Astrocyte (in vitro differentiated cells and primary cell): ENCODE measurements around the gene UFD1. TPM values are rescaled to one million over a fixed set of nuclear protein-coding genes. Genes with fewer than 3 reads are reported as not detected.

Experiments used
- DNase-seq: peaks from one replicate; pipeline ENCODE4 v3.0.0-alpha.2; 2010; ENCODE audit warnings: low read depth
- FAIRE-seq: peaks from 2 replicates; lab custom pipeline; 2011; peaks lifted over from hg19 to GRCh38; lab: Jason Lieb, UNC
- H2AFZ ChIP-seq: 2 replicates; pipeline ENCODE4 v1.6.0; 2012; ENCODE audit warnings: low read depth, low read length, inconsistent platforms
- H3K27ac ChIP-seq: 2 replicates; pipeline ENCODE4 v1.5.1; 2011; ENCODE audit warnings: low read depth, low read length, inconsistent platforms
- H3K27me3 ChIP-seq: 2 replicates; pipeline ENCODE4 v1.6.0; 2011; ENCODE audit warnings: low read length, inconsistent platforms; ENCODE audit not compliant: insufficient read depth
- H3K36me3 ChIP-seq: 2 replicates; pipeline ENCODE4 v1.5.1; 2011; ENCODE audit warnings: low read length, inconsistent platforms; ENCODE audit not compliant: insufficient read depth
- H3K4me1 ChIP-seq: 2 replicates; pipeline ENCODE4 v1.5.1; 2011; ENCODE audit warnings: low read length, inconsistent platforms; ENCODE audit not compliant: insufficient read depth
- H3K4me2 ChIP-seq: 2 replicates; pipeline ENCODE4 v1.6.0; 2012; ENCODE audit warnings: low read length, inconsistent platforms
- H3K4me3 ChIP-seq: 2 replicates; pipeline ENCODE4 v1.5.1; 2011; ENCODE audit warnings: low read depth, mild to moderate bottlenecking, low read length, inconsistent platforms; ENCODE audit not compliant: insufficient read depth
- H3K79me2 ChIP-seq: 2 replicates; pipeline ENCODE4 v1.6.0; 2012; ENCODE audit warnings: mild to moderate bottlenecking, low read length, inconsistent platforms; ENCODE audit not compliant: insufficient read depth
- H3K9ac ChIP-seq: 2 replicates; pipeline ENCODE4 v1.6.0; 2012; ENCODE audit warnings: mild to moderate bottlenecking, low read length, inconsistent platforms
- H3K9me3 ChIP-seq: 2 replicates; pipeline ENCODE4 v1.5.1; 2012; ENCODE audit warnings: low read depth, mild to moderate bottlenecking, low read length, inconsistent platforms; ENCODE audit not compliant: insufficient read depth
- H4K20me1 ChIP-seq: 2 replicates; pipeline ENCODE4 v1.6.0; 2012; ENCODE audit warnings: low read length, inconsistent platforms; ENCODE audit not compliant: insufficient read depth
- H3K27ac Mint-ChIP-seq: one replicate; pipeline ENCODE4 v1.8.0; 2021; ENCODE audit warnings: mild to moderate bottlenecking, mixed read lengths; ENCODE audit not compliant: unreplicated experiment
- H3K27me3 Mint-ChIP-seq: one replicate; pipeline ENCODE4 v1.8.0; 2021; ENCODE audit warnings: low read depth, mixed read lengths; ENCODE audit not compliant: unreplicated experiment
- H3K36me3 Mint-ChIP-seq: one replicate; pipeline ENCODE4 v1.8.0; 2021; ENCODE audit warnings: low read depth, mixed read lengths; ENCODE audit not compliant: unreplicated experiment
- H3K4me1 Mint-ChIP-seq: one replicate; pipeline ENCODE4 v1.8.0; 2021; ENCODE audit warnings: low read depth, mixed read lengths; ENCODE audit not compliant: unreplicated experiment
- H3K4me3 Mint-ChIP-seq: one replicate; pipeline ENCODE4 v1.8.0; 2021; ENCODE audit warnings: mild to moderate bottlenecking, moderate library complexity, mixed read lengths; ENCODE audit not compliant: unreplicated experiment
- H3K9me3 Mint-ChIP-seq: one replicate; pipeline ENCODE4 v1.8.0; 2021; ENCODE audit warnings: mild to moderate bottlenecking, mixed read lengths; ENCODE audit not compliant: unreplicated experiment
- CTCF ChIP-seq: IDR thresholded peaks from 2 replicates; pipeline ENCODE4 v1.5.1; 2011; ENCODE audit warnings: low read depth, mild to moderate bottlenecking, inconsistent platforms, low read length, moderate library complexity; ENCODE audit not compliant: insufficient read depth
- EZH2 ChIP-seq: IDR thresholded peaks from 2 replicates; pipeline ENCODE4 v1.6.1; 2012; ENCODE audit warnings: mild to moderate bottlenecking, low read length, inconsistent platforms; ENCODE audit not compliant: insufficient read depth
- total RNA-seq: library from RNA; stranded (reverse); gene quantifications from 2 replicates; pipeline ENCODE4 v1.2.1, GENCODE V29; 2021

The UFD1 gene
- total RNA-seq, 1 donor from 2014 or later, result 105 TPM

GRCh38 chr22:19503869-19504268 is 24.9 kb upstream of the UFD1 start:
- no peak for FAIRE-seq

GRCh38 chr22:19503367-19503766 is 24.4 kb upstream of the UFD1 start:
- Mint-ChIP-seq H3K4me3 (no peak overlapping the region), H3K9me3 (no peaks in the 10 kb centered on the region), H3K27me3 (peaks cover 21% of the 10 kb centered on the region), H3K27ac (no peak overlapping the region), H3K36me3 (peaks cover 2% of the 10 kb centered on the region), H3K4me1 (no peaks in the 10 kb centered on the region)
- H3K4me2 ChIP-seq, result no peak overlapping the region
- no peak overlapping the region for H3K9ac ChIP-seq
- FAIRE-seq, result no peak
- no peak overlapping the region for H2AFZ ChIP-seq
- H3K36me3 ChIP-seq, result no peaks in the 10 kb centered on the region
- H3K27me3 ChIP-seq, result no peaks in the 10 kb centered on the region
- no peak for TF ChIP-seq CTCF
- no peak for TF ChIP-seq EZH2
- no peaks in the 10 kb centered on the region for H3K9me3 ChIP-seq
- H3K4me1 ChIP-seq, result no peaks in the 10 kb centered on the region
- no peaks in the 10 kb centered on the region for H3K79me2 ChIP-seq
- DNase-seq, result no peak
- H4K20me1 ChIP-seq, result no peaks in the 10 kb centered on the region
- no peak overlapping the region for H3K4me3 ChIP-seq
- no peak overlapping the region for H3K27ac ChIP-seq

More at GRCh38 chr22:19503869-19504268, 24.9 kb upstream of the UFD1 start:
- Histone ChIP-seq H4K20me1 (no peaks in the 10 kb centered on the region), H3K27ac (no peak overlapping the region), H3K4me1 (no peaks in the 10 kb centered on the region), H3K36me3 (no peaks in the 10 kb centered on the region), H3K4me3 (no peak overlapping the region), H3K4me2 (no peak overlapping the region), H2AFZ (no peak overlapping the region), H3K9me3 (no peaks in the 10 kb centered on the region), H3K79me2 (no peaks in the 10 kb centered on the region), H3K27me3 (no peaks in the 10 kb centered on the region), H3K9ac (no peak overlapping the region)
- Mint-ChIP-seq H3K36me3 (peaks cover 2% of the 10 kb centered on the region), H3K27me3 (peaks cover 21% of the 10 kb centered on the region), H3K4me1 (no peaks in the 10 kb centered on the region), H3K9me3 (no peaks in the 10 kb centered on the region), H3K27ac (no peak overlapping the region), H3K4me3 (no peak overlapping the region)
- TF ChIP-seq CTCF, result no peak
- no peak for TF ChIP-seq EZH2
- DNase-seq, result no peak

GRCh38 chr22:19501897-19502447 is 23.0 kb upstream of the UFD1 start:
- peaks cover 5% of the 10 kb centered on the region for H3K4me1 Mint-ChIP-seq
- Histone ChIP-seq H3K27ac (no peak overlapping the region), H3K4me2 (no peak overlapping the region), H3K9me3 (no peaks in the 10 kb centered on the region), H3K4me3 (no peak overlapping the region), H3K36me3 (no peaks in the 10 kb centered on the region), H2AFZ (no peak overlapping the region), H4K20me1 (no peaks in the 10 kb centered on the region), H3K4me1 (peaks cover 7% of the 10 kb centered on the region), H3K27me3 (no peaks in the 10 kb centered on the region), H3K9ac (no peak overlapping the region), H3K79me2 (no peaks in the 10 kb centered on the region)
- no peaks in the 10 kb centered on the region for H3K9me3 Mint-ChIP-seq
- FAIRE-seq, result no peak
- H3K36me3 Mint-ChIP-seq, result no peaks in the 10 kb centered on the region
- H3K4me3 Mint-ChIP-seq, result no peak overlapping the region
- no peak overlapping the region for H3K27ac Mint-ChIP-seq
- H3K27me3 Mint-ChIP-seq, result peaks cover 19% of the 10 kb centered on the region
- TF ChIP-seq EZH2 (no peak), CTCF (no peak)
- no peak for DNase-seq
